Heart left ventricle (tissue), 16 donors: ENCODE measurements around the gene TRIM34. TPM values are rescaled to one million over a fixed set of nuclear protein-coding genes. Genes with fewer than 3 reads are reported as not detected.
"Not testable (repeated sequence)": the region's sequence is repeated elsewhere in the genome, so short reads cannot be mapped to it uniquely, and the experiment has no call there.

ENCODE experiments used
- ATAC-seq, 4 donors: fragments of 200-7000 bp; cut with Tn5 transposase; one replicate each; pipeline ENCODE4 v1.9.1; 2020 to 2022; ENCODE audit warnings: moderate library complexity in 4 of 4, mild to moderate bottlenecking in 3 of 4, moderate number of reproducible peaks in 1 of 4
- DNase-seq, 5 donors: peaks; one replicate each; pipeline ENCODE4 v3.0.0-alpha.2; 2020
- H3K27ac ChIP-seq, 12 donors: fragments of 200-600 bp; sonication (generic) in 4 of 12; one replicate each; pipeline versions ENCODE4 v1.5.0 to v1.8.0; 2016 to 2022; ENCODE audit warnings: mild to moderate bottlenecking in 2 of 12
- H3K27me3 ChIP-seq, 9 donors: fragments of 200-600 bp; sonication (generic) in 2 of 9; one replicate each; pipeline versions ENCODE4 v1.5.1 to v1.8.0; 2016 to 2022; ENCODE audit warnings: mild to moderate bottlenecking in 3 of 9
- H3K36me3 ChIP-seq, 9 donors: fragments of 200-600 bp; sonication (generic) in 2 of 9; one replicate each; pipeline versions ENCODE4 v1.5.0 to v1.8.0; 2018 to 2022; ENCODE audit warnings: mild to moderate bottlenecking in 2 of 9
- H3K4me1 ChIP-seq, 12 donors: fragments of 200-600 bp; sonication (generic) in 4 of 12; one replicate each; pipeline versions ENCODE4 v1.5.0 to v1.8.0; 2016 to 2022; ENCODE audit warnings: mild to moderate bottlenecking in 3 of 12
- H3K4me3 ChIP-seq, 12 donors: fragments of 200-600 bp; sonication (generic) in 4 of 12; one replicate each; pipeline versions ENCODE4 v1.5.0 to v1.8.0; 2017 to 2022; ENCODE audit warnings: mild to moderate bottlenecking in 9 of 12, moderate library complexity in 4 of 12
- H3K9me3 ChIP-seq, 12 donors: fragments of 200-600 bp; sonication (generic) in 4 of 12; one replicate each; pipeline versions ENCODE4 v1.5.0 to v1.8.0; 2016 to 2022; ENCODE audit warnings: mild to moderate bottlenecking in 1 of 12
- CTCF ChIP-seq, 12 donors: fragments of 200-600 bp; sonication (generic) in 4 of 12; IDR thresholded peaks; one replicate each; pipeline versions ENCODE4 v1.5.0 to v1.8.0; 2018 to 2022; ENCODE audit warnings: antibody characterized with exemption in 12 of 12, mild to moderate bottlenecking in 5 of 12
- POLR2A ChIP-seq, 2 donors: fragments of 450-650 bp; IDR thresholded peaks; one replicate each; pipeline ENCODE4 v1.6.1; 2017; ENCODE audit warnings: antibody characterized with exemption in 2 of 2, mild to moderate bottlenecking in 2 of 2, moderate library complexity in 2 of 2
- WGBS, 4 donors: extraction: QIAGEN DNeasy Blood & Tissue Kit in 2 of 4; methylation state at CpG; one replicate each; pipeline versions ENCODE4 v1.1.5 to v1.1.7; 2013 to 2018; 5-methylcytosine and 5-hydroxymethylcytosine counted together
- intact Hi-C, 10 donors: fragments of 100-400 bp; cut with DNase I; formaldehyde crosslinking; loops; one replicate each; pipeline versions ENCODE4 v1.11.1 to v1.14.2; 2022
- polyA plus RNA-seq, 2 donors: library from polyadenylated mRNA; stranded (reverse); fragments of 200-250 nt; gene quantifications; one replicate each; pipeline ENCODE4 v1.2.3, GENCODE V29; 2013
- total RNA-seq, 9 donors: library from RNA; depleted of rRNA in 2 of 9; stranded (reverse); fragments of >200 nt in 2 of 9; fragmentation: NEBNext Ultra II Directional in 3 of 9; extraction: Animal tissue kit (Norgen Biotek cat#: 25700) in 3 of 9; gene quantifications; one replicate each; pipeline versions ENCODE4 v1.1.0 to v1.2.4, GENCODE V29; 2016 to 2023
- donor health status: ischemic (EF 13 %, LVEDD 7.1; RV severe dilation, severe dysfunction).
- donor health status: healthy with polysubstance abuse.
- donor health status: DM: no; HTN: yes; CAD: no.
- donor health status: DM: no; HTN: no; CAD: no.
- donor health status: ischemic (EF 25% LVEDD 6.9; RV normal size, moderate dysfunction).
- donor health status: ischemic (EF 25% LVEDD 5.7; RV mildly dilated, moderate dysfunction).
- donor health status: healthy.
- donor health status: DM: yes; HTN: yes; CAD: no.
- donor health status: ischemic (EF 35%, LVEDD 5.7; RV mildly dilated, moderate dysfunction).
- donor health status: nonischemic (EF 11% LVEDD 7.7; RV severe dilation, severe dysfunction).
- donor health status: DM: yes; HTN: yes; CAD: no.
- donor health status: PGD.
- donor health status: ischemic (EF 29% LVEDD 5.4; RV normal size, mild dysfunction).
- donor health status: nonischemic (EF 23%, LVEDD 6.1; RV moderate dilation, normal function).

The TRIM34 gene
- total and polyA plus RNA-seq, 11 donors: 0.72 to 9.1 (median 1.6) TPM

GRCh38 chr11:5581014-5581413, 43.8 kb upstream of the TRIM34 start:
- Histone ChIP-seq H3K9me3 (no peaks in the 10 kb centered on the region), H3K4me3 (no peak overlapping the region), H3K27ac (no peak overlapping the region), H3K27me3 (no peaks in the 10 kb centered on the region), H3K4me1 (no peaks in the 10 kb centered on the region), H3K36me3 (no peaks in the 10 kb centered on the region)
- DNase-seq (no peak), ATAC-seq (no peak)
- intact Hi-C loops: no loop called here
- 74 to 84% (median 81%) methylated on average over 4 of the region's 4 CpGs for WGBS, 4 donors
- TF ChIP-seq POLR2A (IDR thresholded peaks at IDR 0.05) (no peak), CTCF (IDR thresholded peaks at IDR 0.05) (no peak)

- H3K4me3 ChIP-seq, ATAC-seq, H3K36me3 ChIP-seq, H3K4me1 ChIP-seq, intact Hi-C loops, H3K27me3 ChIP-seq, H3K9me3 ChIP-seq, H3K27ac ChIP-seq, DNase-seq: not testable (repeated sequence)
- 66 to 90% (median 82%) methylated on average over 5 of the region's 5 CpGs for WGBS, 4 donors
These were observed 40.3 kb upstream of the TRIM34 start for GRCh38 chr11:5584458-5584857.

- not testable (repeated sequence) for ATAC-seq, H3K4me1 ChIP-seq, H3K9me3 ChIP-seq, H3K27ac ChIP-seq, H3K27me3 ChIP-seq, H3K36me3 ChIP-seq, H3K4me3 ChIP-seq, DNase-seq
- intact Hi-C loops: loop anchor here in 2 of 10 donors (10.0 kb wide), 2 partner anchors 115 to 215 kb away; partner anchors contain the start of gene OR52N2 (in 1 of the 2)
- 95 to 99% (median 97%) methylated on average over 12 to 31 of the region's 31 CpGs for WGBS, 4 donors
These were observed 34.9 kb upstream of the TRIM34 start for GRCh38 chr11:5589906-5590305.

- 57 to 94% (median 81%) methylated on average over 3 of the region's 3 CpGs for whole genome bisulfite sequencing, 4 donors
- H3K36me3 ChIP-seq: no peaks in the 10 kb centered on the region
- no peaks in the 10 kb centered on the region for H3K27me3 ChIP-seq
- intact Hi-C loops: loop anchor here in 2 of 10 donors (10.0 kb wide), 2 partner anchors 113 to 213 kb away; partner anchors contain the start of gene OR52N2 (in 1 of the 2)
- H3K27ac ChIP-seq: no peak overlapping the region
- DNase-seq (no peak), ATAC-seq (no peak)
- H3K9me3 ChIP-seq: no peaks in the 10 kb centered on the region
- TF ChIP-seq CTCF (IDR thresholded peaks at IDR 0.05) (no peak), POLR2A (IDR thresholded peaks at IDR 0.05) (no peak)
- H3K4me1 ChIP-seq: peaks cover 0 to 6% (median 0%) of the 10 kb centered on the region in 12 donors
- no peak overlapping the region for H3K4me3 ChIP-seq
These were observed 33.2 kb upstream of the TRIM34 start for GRCh38 chr11:5591613-5592012.

GRCh38 chr11:5592615-5593014, 32.2 kb upstream of the TRIM34 start:
- Histone ChIP-seq H3K4me1 (peaks cover 0 to 11% (median 3%) of the 10 kb centered on the region in 12 donors), H3K27me3 (no peaks in the 10 kb centered on the region), H3K27ac (no peak overlapping the region), H3K4me3 (no peak overlapping the region), H3K9me3 (no peaks in the 10 kb centered on the region), H3K36me3 (no peaks in the 10 kb centered on the region)
- TF ChIP-seq POLR2A (IDR thresholded peaks at IDR 0.05) (no peak), CTCF (IDR thresholded peaks at IDR 0.05) (no peak)
- WGBS, 4 donors: 83 to 92% (median 88%) methylated on average over 5 of the region's 5 CpGs
- intact Hi-C loops: loop anchor here in 2 of 10 donors (10.0 kb wide), 2 partner anchors 112 to 212 kb away; partner anchors contain the start of gene OR52N2 (in 1 of the 2)
- DNase-seq: no peak
- ATAC-seq: no peak
